ENCODE data around the gene RPS3. TPM values are rescaled to one million over a fixed set of nuclear protein-coding genes. Genes with fewer than 3 reads are reported as not detected.
A peak's percentile ranks its signal among the peaks of the same experiment; 100 is the strongest.

The RPS3 gene
- total and polyA plus RNA-seq, 9 of the 15 experiments (the other 6 are each of a cell fraction or from before 2014, with no cell fraction given): 2,700 to 5,771 (median 3,679) TPM

- no peak for TF ChIP-seq NUFIP1 (IDR thresholded peaks at IDR 0.05; ENCODE audit: partially characterized antibody)
- TF ChIP-seq SMAD1 (IDR thresholded peaks at IDR 0.05; ENCODE audit: low read depth, low read length, partially characterized antibody): no peak
- TF ChIP-seq JUN (IDR thresholded peaks at IDR 0.05; ENCODE audit: borderline replicate concordance, low read depth, low read length): no peak
- no peak for TF ChIP-seq JUN (CRISPR knock-in tag; IDR thresholded peaks at IDR 0.05; ENCODE audit: borderline replicate concordance)
- TF ChIP-seq STAT6 (CRISPR knock-in tag; IDR thresholded peaks at IDR 0.05): no peak
- TF ChIP-seq MYC (IDR thresholded peaks at IDR 0.05; ENCODE audit: low read depth, low read length): no peak
- no peak for TF ChIP-seq MYC (CRISPR knock-in tag; IDR thresholded peaks at IDR 0.05; ENCODE audit: borderline replicate concordance, low read depth)
Observed at GRCh38 chr11:75443043-75443442, 43.7 kb downstream of the RPS3 start (continued).

- BruUV-seq (replicated peaks): no TSS peak
- Histone ChIP-seq H3K9ac (ENCODE audit: insufficient read depth in 1 of 2, low read depth in 2 of 2, low read length in 2 of 2) (no peak overlapping the region), H3K27me3 (ENCODE audit: control insufficient read depth in 2 of 2, insufficient read depth in 2 of 2, low read length in 2 of 2) (no peaks in the 10 kb centered on the region), H3K9me1 (ENCODE audit: control insufficient read depth, insufficient read depth, low read length) (no peaks in the 10 kb centered on the region), H3K79me2 (ENCODE audit: control insufficient read depth, insufficient read depth, low read length) (no peaks in the 10 kb centered on the region), H3K27ac (ENCODE audit: extremely low read depth, low read depth, low read length) (no peak overlapping the region), H4K20me1 (replicated peaks; ENCODE audit: control insufficient read depth, insufficient read depth, low read length) (no peaks in the 10 kb centered on the region), H2AFZ (ENCODE audit: low read depth, low read length) (no peak overlapping the region), H3K4me2 (ENCODE audit: insufficient read depth, low read length) (no peak overlapping the region), H3K9me3 (replicated peaks; ENCODE audit: control insufficient read depth, insufficient read depth, low read depth, low read length) (no peaks in the 10 kb centered on the region), H3K36me3 (ENCODE audit: control insufficient read depth, insufficient read depth, low read length) (no peaks in the 10 kb centered on the region), H3K4me3 (no peak overlapping the region), H3K4me1 (replicated peaks in 1 of 2; ENCODE audit: control insufficient read depth in 2 of 2, insufficient read depth in 2 of 2, low read length in 2 of 2) (peaks cover 0 to 17% of the 10 kb centered on the region in 2 experiments; a peak in 1 of 5 replicates)
- ATAC-seq (peak; percentile 93), DNase-seq (ENCODE audit: extremely low read depth in 1 of 4, low spot score in 3 of 4) (peak; percentile 80 to 86 (median 84)), FAIRE-seq (peak; percentile 98)
- ChIA-PET CTCF (ENCODE audit: low intra/inter-chr PET ratio) (interaction anchor here (1.6 to 4.2 kb wide), 4 partner anchors 57 to 88 kb away, joined by 10 to 58 read pairs (median 13); partner anchors contain the start of gene GDPD5), POLR2A (interaction anchor here (0.7 to 2.1 kb wide), 6 partner anchors 21 to 121 kb away, joined by 3 to 8 read pairs (median 4); partner anchors contain the start of gene SERPINH1)
- intact Hi-C loops (cut with micrococcal nuclease) (loop anchor here (1.0 to 2.0 kb wide), 3 partner anchors 37 to 87 kb away; no protein-coding TSS in a partner anchor), in situ Hi-C loops (cut with MboI) (loop anchor here (5.0 to 25.0 kb wide), 3 partner anchors 87 to 417 kb away; no protein-coding TSS in a partner anchor)
- WGBS (ENCODE audit: insufficient coverage, low coverage, missing lambda C conversion rate): 8% methylated on average over 5 of the region's 6 CpGs
- TF ChIP-seq ARID2 (IDR thresholded peaks at IDR 0.05): peak; percentile 94
- TF ChIP-seq ATF6 (CRISPR knock-in tag; IDR thresholded peaks at IDR 0.05): no peak
- peak; percentile 63 for TF ChIP-seq ZBTB7A (IDR thresholded peaks at IDR 0.05; ENCODE audit: borderline replicate concordance, control insufficient read depth, low read depth, low read length)
- TF ChIP-seq HBP1 (CRISPR knock-in tag; IDR thresholded peaks at IDR 0.05): 0 out of 2 replicates have a peak, but pooled peaks have one; percentile 8
Observed at GRCh38 chr11:75445315-75445953, 46.1 kb downstream of the RPS3 start.

Data from K562 (cell line).